GM23248 (cell line): Measurements from ENCODE around the gene TP53I13.

Experiments
- EZH2 ChIP-seq: fragments of 200-600 bp; sonication (generic); IDR thresholded peaks from 2 replicates; pipeline ENCODE4 v1.6.1; 2018; ENCODE audit warnings: antibody characterized with exemption, mild to moderate bottlenecking; ENCODE audit not compliant: insufficient read depth, poor library complexity, severe bottlenecking
- EZH2phosphoT487 ChIP-seq: fragments of 200-600 bp; sonication (generic); IDR thresholded peaks from 2 replicates; pipeline ENCODE4 v1.6.1; 2018; ENCODE audit warnings: antibody characterized with exemption, moderate library complexity, mild to moderate bottlenecking, low read depth; ENCODE audit not compliant: insufficient read depth

DNA sequence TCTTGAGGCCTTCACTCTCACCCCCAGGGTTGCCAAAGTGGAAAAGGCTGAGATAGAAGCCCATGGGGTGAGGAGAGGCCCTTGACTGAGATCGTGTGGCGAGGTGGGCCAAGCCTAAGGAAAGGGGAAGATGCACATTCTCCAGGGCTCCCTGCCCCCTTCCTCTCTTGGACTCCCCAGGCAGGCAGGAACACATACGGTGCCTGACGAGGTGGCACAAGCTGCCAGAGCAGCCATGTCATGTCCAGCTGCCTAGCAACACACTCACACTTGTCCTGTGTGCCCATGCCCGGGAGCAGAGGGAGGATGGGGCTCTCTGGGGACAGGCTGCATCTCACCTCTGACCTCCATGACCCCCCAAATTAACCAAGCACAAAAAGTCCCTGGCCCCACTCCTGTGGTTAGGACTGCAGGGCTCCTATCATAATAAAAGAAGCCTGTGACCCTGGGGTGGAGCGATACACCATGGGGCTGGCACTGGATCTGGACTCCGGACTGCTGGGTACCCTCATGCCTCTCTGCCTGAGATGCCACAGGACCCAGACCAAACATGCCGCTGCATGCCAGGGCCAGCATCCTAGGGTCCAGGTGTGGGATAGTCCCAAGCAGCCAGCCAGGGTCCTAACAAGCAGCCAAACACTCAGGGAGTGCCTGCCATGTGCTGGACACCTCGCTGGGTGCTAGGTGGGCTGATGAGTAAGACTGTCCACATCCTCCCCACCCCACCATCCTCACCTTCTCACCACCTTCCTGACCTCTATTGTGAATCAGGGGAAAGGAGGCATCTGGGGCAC is 18.4 kb downstream of the TP53I13 start:
- TF ChIP-seq EZH2phosphoT487, result no peak
- no peak for TF ChIP-seq EZH2
